GM12878 (cell line): Measurements from ENCODE around the gene CLASRP. TPM values are rescaled to one million over a fixed set of nuclear protein-coding genes. Genes with fewer than 3 reads are reported as not detected.

ENCODE experiments used
- BACH1 ChIP-seq: fragments of 450-650 bp; IDR thresholded peaks from 2 replicates; pipeline ENCODE4 v1.6.1; 2017; ENCODE audit warnings: mild to moderate bottlenecking, borderline replicate concordance
- BMI1 ChIP-seq: fragments of 450-650 bp; IDR thresholded peaks from 2 replicates; pipeline ENCODE4 v1.6.1; 2016; ENCODE audit warnings: mild to moderate bottlenecking, moderate library complexity, borderline replicate concordance
- CTCF ChIP-seq, 3 experiments: IDR thresholded peaks in 2 of 3; conservative IDR thresholded peaks in 1 of 3; 2 replicates each; pipeline ENCODE4 v1.5.1; 2011; ENCODE audit warnings: low read depth in 3 of 3, low read length in 3 of 3, mild to moderate bottlenecking in 3 of 3, control low read depth in 2 of 3, moderate library complexity in 2 of 3, inconsistent platforms in 1 of 3, mixed read lengths in 1 of 3; ENCODE audit not compliant: control insufficient read depth in 2 of 3, insufficient read depth in 1 of 3; ENCODE audit errors: extremely low read depth in 1 of 3
- FOXK2 ChIP-seq: fragments of 450-650 bp; IDR thresholded peaks from 2 replicates; pipeline ENCODE4 v1.6.1; 2017; ENCODE audit warnings: mild to moderate bottlenecking, moderate library complexity
- IKZF1 ChIP-seq: fragments of 450-650 bp; conservative IDR thresholded peaks from 2 replicates; pipeline ENCODE4 v1.6.1; 2017; ENCODE audit warnings: antibody characterized with exemption, mild to moderate bottlenecking
- IKZF2 ChIP-seq, 2 experiments: fragments of 450-650 bp; IDR thresholded peaks; 2 replicates each; pipeline ENCODE4 v1.6.1; 2017; ENCODE audit warnings: mild to moderate bottlenecking in 2 of 2, moderate library complexity in 2 of 2
- MEF2A ChIP-seq: IDR thresholded peaks from 2 replicates; pipeline ENCODE4 v1.6.1; 2011; ENCODE audit warnings: low read depth, mild to moderate bottlenecking, low read length, moderate library complexity; ENCODE audit not compliant: insufficient read depth
- NFXL1 ChIP-seq: fragments of 450-650 bp; IDR thresholded peaks from 2 replicates; pipeline ENCODE4 v1.6.1; 2017; ENCODE audit warnings: antibody characterized with exemption, mild to moderate bottlenecking, borderline replicate concordance
- PAX5 ChIP-seq: IDR thresholded peaks from 2 replicates; pipeline ENCODE4 v1.6.1; 2011; ENCODE audit warnings: low read depth, low read length, borderline replicate concordance
- POLR2AphosphoS5 ChIP-seq: IDR thresholded peaks from 2 replicates; pipeline ENCODE4 v1.6.1; 2011; ENCODE audit warnings: mild to moderate bottlenecking, low read length, inconsistent platforms
- RELA ChIP-seq: fragments of 450-650 bp; IDR thresholded peaks from 2 replicates; pipeline ENCODE4 v1.8.0; 2014; ENCODE audit warnings: borderline replicate concordance; ENCODE audit not compliant: partially characterized antibody
- STAT3 ChIP-seq: IDR thresholded peaks from 2 replicates; pipeline ENCODE4 v1.6.1; 2011; ENCODE audit warnings: low read depth, low read length, improper control_type of control experiment
- TBL1XR1 ChIP-seq: IDR thresholded peaks from 2 replicates; pipeline ENCODE4 v1.6.1; 2012; ENCODE audit warnings: low read depth, low read length, improper control_type of control experiment
- TCF12 ChIP-seq: IDR thresholded peaks from 2 replicates; pipeline ENCODE4 v1.6.1; 2011; ENCODE audit warnings: low read depth, mild to moderate bottlenecking, low read length
- USF1 ChIP-seq: IDR thresholded peaks from 2 replicates; pipeline ENCODE4 v1.6.1; 2011; ENCODE audit warnings: borderline replicate concordance, low read depth, mild to moderate bottlenecking, moderate library complexity, mixed read lengths, low read length; ENCODE audit not compliant: insufficient read depth; ENCODE audit errors: extremely low read length
- YY1 ChIP-seq: IDR thresholded peaks from 2 replicates; pipeline ENCODE4 v1.6.1; 2011; ENCODE audit warnings: low read depth, mild to moderate bottlenecking, low read length
- ZBTB11 ChIP-seq: fragments of 450-650 bp; formaldehyde crosslinking; IDR thresholded peaks from 2 replicates; pipeline ENCODE4 v1.5.0; 2022; ENCODE audit warnings: mild to moderate bottlenecking, missing genetic modification characterization
- ZNF687 ChIP-seq: fragments of 450-650 bp; IDR thresholded peaks from 2 replicates; pipeline ENCODE4 v1.6.1; 2017; ENCODE audit warnings: mild to moderate bottlenecking, moderate library complexity
- polyA plus RNA-seq, 11 experiments: library from polyadenylated mRNA; depleted of rRNA in 4 of 11; unstranded in 6 of 11; stranded (reverse) in 5 of 11; fragments of >200 nt; fragmentation: Nextera tagmentation in 4 of 11; fragmentation: Illumina TruSeq in 1 of 11; extraction: Ambion mirVana in 4 of 11; extraction: Trizol in 1 of 11; gene quantifications; 1 replicate in 1 of 11; 2 replicates in 10 of 11; pipeline versions ENCODE4 v1.2.1 to v1.2.3, GENCODE V29; 2011 to 2016; ENCODE audit warnings: inconsistent platforms in 2 of 11, missing spikeins in 2 of 11, low read depth in 1 of 11
- total RNA-seq, 4 experiments: library from RNA; depleted of rRNA in 3 of 4; stranded (reverse); fragments of >200 nt in 3 of 4; fragmentation: Illumina TruSeq in 1 of 4; extraction: Trizol in 1 of 4; gene quantifications; 2 replicates each; pipeline versions ENCODE4 v1.2.1 to v1.2.3, GENCODE V29; 2013 to 2021

Gene CLASRP
- total and polyA plus RNA-seq, 10 of the 15 experiments (the other 5 are each of a cell fraction or from before 2014, with no cell fraction given): 0.68 to 75.8 (median 30.2) TPM

- TF ChIP-seq CTCF (IDR thresholded peaks at IDR 0.05 in 2 of 3, conservative IDR thresholded peaks at IDR 0.05 in 1 of 3; ENCODE audit: control insufficient read depth in 2 of 3, extremely low read depth in 1 of 3, insufficient read depth in 1 of 3, low read depth in 3 of 3, low read length in 3 of 3): no peak
- TF ChIP-seq PAX5: no peak
- TF ChIP-seq MEF2A: 0 out of 2 replicates have a peak, but pooled peaks have one; percentile 0
- TF ChIP-seq YY1: peak; percentile 29; the same call in 1 of the 2 replicates
- no peak for TF ChIP-seq BMI1
- peak; percentile 63; the same call in 1 of the 2 replicates for TF ChIP-seq NFXL1
- peak in 1 of 2 experiments; percentile 30; a peak in 1 of 4 replicates for TF ChIP-seq IKZF2 (IDR thresholded peaks at IDR 0.05)
- TF ChIP-seq TCF12: 0 out of 2 replicates have a peak, but pooled peaks have one; percentile 10
- TF ChIP-seq IKZF1: peak; percentile 64
- TF ChIP-seq BACH1: peak; percentile 51
- no peak for TF ChIP-seq STAT3
- peak; percentile 49 for TF ChIP-seq ZBTB11 (CRISPR knock-in tag)
- peak; percentile 98 for TF ChIP-seq RELA
- peak; percentile 97 for TF ChIP-seq USF1
- 0 out of 2 replicates have a peak, but pooled peaks have one; percentile 53 for TF ChIP-seq ZNF687
- 0 out of 2 replicates have a peak, but pooled peaks have one; percentile 36 for TF ChIP-seq TBL1XR1
- peak; percentile 69; the same call in 1 of the 2 replicates for TF ChIP-seq POLR2AphosphoS5
- no peak for TF ChIP-seq FOXK2
Observed at GRCh38 chr19:45001087-45001739, 37.6 kb upstream of the CLASRP start, which contains the start of gene RELB (continued).
